ENCODE measurements around the gene DNAJC28. TPM values are rescaled to one million over a fixed set of nuclear protein-coding genes. Genes with fewer than 3 reads are reported as not detected.

DNAJC28 gene
- total and polyA plus RNA-seq, 9 of the 15 experiments (the other 6 are each of a cell fraction or from before 2014, with no cell fraction given), result 0.68 to 2.5 (median 1.1) TPM

DNA sequence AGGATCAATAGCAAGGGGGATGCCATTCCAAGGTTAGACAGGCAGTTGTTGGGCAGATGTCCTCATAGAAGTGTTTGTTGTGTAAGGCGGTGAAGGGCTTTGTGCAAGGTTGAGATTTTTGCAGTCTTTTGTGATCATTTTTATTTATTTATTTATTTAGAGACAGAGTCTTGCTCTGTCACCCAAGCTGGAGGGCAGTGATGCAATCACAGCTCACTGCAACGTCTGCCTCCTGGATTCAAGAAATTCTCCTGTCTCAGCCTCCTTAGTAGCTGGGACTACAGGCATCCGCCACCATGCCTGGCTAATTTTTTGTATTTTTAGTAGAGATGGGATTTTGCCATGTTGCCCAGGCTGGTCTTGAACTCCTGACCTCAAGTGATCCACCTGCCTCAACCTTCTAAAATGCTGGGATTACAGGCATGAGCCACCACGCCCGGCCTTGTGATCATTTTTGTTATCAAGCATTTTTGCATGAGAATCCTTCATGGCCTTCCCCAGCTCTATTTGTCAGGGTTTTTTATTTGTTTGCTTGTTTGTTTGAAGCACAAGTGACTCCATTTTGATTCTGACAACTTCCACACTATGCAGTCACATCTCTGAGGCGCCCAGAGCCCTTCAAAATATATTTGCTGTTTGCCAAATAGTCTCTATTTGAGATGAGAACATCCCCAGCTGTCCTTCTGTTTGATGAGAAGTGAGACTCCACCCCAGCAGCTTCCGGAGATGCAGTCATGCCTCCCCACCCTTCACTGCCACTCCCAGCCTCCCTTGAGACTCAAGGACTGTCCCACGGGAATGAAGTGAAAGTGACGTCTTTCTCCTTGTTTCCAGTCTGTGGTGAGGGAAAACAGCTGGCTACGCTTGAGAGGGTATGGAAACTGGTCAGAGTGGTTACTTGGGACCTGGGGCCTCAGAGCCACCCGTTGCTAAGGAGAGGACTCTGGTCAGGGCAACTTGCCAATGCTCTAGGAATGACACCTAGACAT, 49.7 kb downstream of the DNAJC28 start (continued):
- TF ChIP-seq TEAD1 (CRISPR knock-in tag; IDR thresholded peaks at IDR 0.05), result no peak
- TF ChIP-seq, protein P1, sequence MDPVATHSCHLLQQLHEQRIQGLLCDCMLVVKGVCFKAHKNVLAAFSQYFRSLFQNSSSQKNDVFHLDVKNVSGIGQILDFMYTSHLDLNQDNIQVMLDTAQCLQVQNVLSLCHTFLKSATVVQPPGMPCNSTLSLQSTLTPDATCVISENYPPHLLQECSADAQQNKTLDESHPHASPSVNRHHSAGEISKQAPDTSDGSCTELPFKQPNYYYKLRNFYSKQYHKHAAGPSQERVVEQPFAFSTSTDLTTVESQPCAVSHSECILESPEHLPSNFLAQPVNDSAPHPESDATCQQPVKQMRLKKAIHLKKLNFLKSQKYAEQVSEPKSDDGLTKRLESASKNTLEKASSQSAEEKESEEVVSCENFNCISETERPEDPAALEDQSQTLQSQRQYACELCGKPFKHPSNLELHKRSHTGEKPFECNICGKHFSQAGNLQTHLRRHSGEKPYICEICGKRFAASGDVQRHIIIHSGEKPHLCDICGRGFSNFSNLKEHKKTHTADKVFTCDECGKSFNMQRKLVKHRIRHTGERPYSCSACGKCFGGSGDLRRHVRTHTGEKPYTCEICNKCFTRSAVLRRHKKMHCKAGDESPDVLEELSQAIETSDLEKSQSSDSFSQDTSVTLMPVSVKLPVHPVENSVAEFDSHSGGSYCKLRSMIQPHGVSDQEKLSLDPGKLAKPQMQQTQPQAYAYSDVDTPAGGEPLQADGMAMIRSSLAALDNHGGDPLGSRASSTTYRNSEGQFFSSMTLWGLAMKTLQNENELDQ (CRISPR knock-in tag; IDR thresholded peaks at IDR 0.05; ENCODE audit: borderline replicate concordance), result no peak
- no peak for TF ChIP-seq TARDBP (IDR thresholded peaks at IDR 0.05)
- TF ChIP-seq OTX1 (CRISPR knock-in tag; IDR thresholded peaks at IDR 0.05), result no peak
- TF ChIP-seq HNRNPLL (IDR thresholded peaks at IDR 0.05; ENCODE audit: low read depth, low read length, poor library complexity, severe bottlenecking), result no peak
- TF ChIP-seq, protein P2, sequence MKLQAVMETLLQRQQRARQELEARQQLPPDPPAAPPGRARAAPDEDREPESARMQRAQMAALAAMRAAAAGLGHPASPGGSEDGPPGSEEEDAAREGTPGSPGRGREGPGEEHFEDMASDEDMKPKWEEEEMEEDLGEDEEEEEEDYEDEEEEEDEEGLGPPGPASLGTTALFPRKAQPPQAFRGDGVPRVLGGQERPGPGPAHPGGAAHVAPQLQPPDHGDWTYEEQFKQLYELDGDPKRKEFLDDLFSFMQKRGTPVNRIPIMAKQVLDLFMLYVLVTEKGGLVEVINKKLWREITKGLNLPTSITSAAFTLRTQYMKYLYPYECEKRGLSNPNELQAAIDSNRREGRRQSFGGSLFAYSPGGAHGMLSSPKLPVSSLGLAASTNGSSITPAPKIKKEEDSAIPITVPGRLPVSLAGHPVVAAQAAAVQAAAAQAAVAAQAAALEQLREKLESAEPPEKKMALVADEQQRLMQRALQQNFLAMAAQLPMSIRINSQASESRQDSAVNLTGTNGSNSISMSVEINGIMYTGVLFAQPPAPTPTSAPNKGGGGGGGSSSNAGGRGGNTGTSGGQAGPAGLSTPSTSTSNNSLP (IDR thresholded peaks at IDR 0.05; ENCODE audit: borderline replicate concordance, low read depth, low read length), result no peak
- TF ChIP-seq, protein P3, sequence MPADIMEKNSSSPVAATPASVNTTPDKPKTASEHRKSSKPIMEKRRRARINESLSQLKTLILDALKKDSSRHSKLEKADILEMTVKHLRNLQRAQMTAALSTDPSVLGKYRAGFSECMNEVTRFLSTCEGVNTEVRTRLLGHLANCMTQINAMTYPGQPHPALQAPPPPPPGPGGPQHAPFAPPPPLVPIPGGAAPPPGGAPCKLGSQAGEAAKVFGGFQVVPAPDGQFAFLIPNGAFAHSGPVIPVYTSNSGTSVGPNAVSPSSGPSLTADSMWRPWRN (IDR thresholded peaks at IDR 0.05; ENCODE audit: low read depth), result no peak
- no peak for TF ChIP-seq THRAP3 (IDR thresholded peaks at IDR 0.05; ENCODE audit: borderline replicate concordance)
- no peak for TF ChIP-seq BDP1 (IDR thresholded peaks at IDR 0.05; ENCODE audit: insufficient read depth, insufficient read length)
- no peak for TF ChIP-seq CBX1 (IDR thresholded peaks at IDR 0.05; ENCODE audit: low read depth)

Other genes starting within 250 kb of the DNAJC28 start
Only the 7 nearest of the 9 such genes appear.
- 19.4 and 24.2 TPM in 2 replicates for gene IFNGR2, start 88.3 kb downstream of the DNAJC28 start, total RNA-seq (2014; rRNA removed)
- 28.5 and 31.3 TPM in 2 replicates for gene IFNGR2, start 88.3 kb downstream of the DNAJC28 start, total RNA-seq (2014; rRNA removed; fragmentation: Illumina TruSeq; extraction: Trizol)
- gene IFNGR2, start 88.3 kb downstream of the DNAJC28 start, total RNA-seq (2015; rRNA removed; fragmentation: Illumina TruSeq; extraction: Trizol), result 31.3 and 36.8 TPM in 2 replicates
- 28.5 and 29.5 TPM in 2 replicates for gene IFNGR2, start 88.3 kb downstream of the DNAJC28 start, total RNA-seq (2021)
- gene IFNGR2, start 88.3 kb downstream of the DNAJC28 start, polyA plus RNA-seq (2011; rRNA removed), result 58.0 and 81.8 TPM in 2 replicates
- 35.4 and 44.8 TPM in 2 replicates for gene IFNGR2, start 88.3 kb downstream of the DNAJC28 start, polyA plus RNA-seq (2014; fragmentation: Illumina TruSeq; extraction: Trizol)
- 1 to 10 TPM; 6.7 to 8.4 TPM for gene IFNGR2, start 88.3 kb downstream of the DNAJC28 start, polyA plus RNA-seq (2014; fragmentation: Nextera tagmentation; extraction: Ambion mirVana)
- 27.8 and 32.9 TPM in 2 replicates for gene IFNGR2, start 88.3 kb downstream of the DNAJC28 start, polyA plus RNA-seq (2014; rRNA removed)
- 19.8 and 20.5 TPM in 2 replicates for gene TMEM50B, start 11.7 kb downstream of the DNAJC28 start, total RNA-seq (2014; rRNA removed)
- gene TMEM50B, start 11.7 kb downstream of the DNAJC28 start, total RNA-seq (2014; rRNA removed; fragmentation: Illumina TruSeq; extraction: Trizol), result 28.9 and 29.6 TPM in 2 replicates
- gene TMEM50B, start 11.7 kb downstream of the DNAJC28 start, total RNA-seq (2015; rRNA removed; fragmentation: Illumina TruSeq; extraction: Trizol), result 23.9 and 26.6 TPM in 2 replicates
- gene TMEM50B, start 11.7 kb downstream of the DNAJC28 start, total RNA-seq (2021), result 24.1 and 25.7 TPM in 2 replicates
- 64.6 and 80.1 TPM in 2 replicates for gene TMEM50B, start 11.7 kb downstream of the DNAJC28 start, polyA plus RNA-seq (2011; rRNA removed)
- gene TMEM50B, start 11.7 kb downstream of the DNAJC28 start, polyA plus RNA-seq (2014; fragmentation: Illumina TruSeq; extraction: Trizol), result 23.3 and 28.8 TPM in 2 replicates
- gene TMEM50B, start 11.7 kb downstream of the DNAJC28 start, polyA plus RNA-seq (2014; fragmentation: Nextera tagmentation; extraction: Ambion mirVana), result 10 to 100 TPM; 41.3 to 49.1 TPM
- gene TMEM50B, start 11.7 kb downstream of the DNAJC28 start, polyA plus RNA-seq (2014; rRNA removed), result 39.6 and 40.7 TPM in 2 replicates
- 260 and 356 TPM in 2 replicates for gene GART, start 50.4 kb upstream of the DNAJC28 start, total RNA-seq (2014; rRNA removed)
- gene GART, start 50.4 kb upstream of the DNAJC28 start, total RNA-seq (2014; rRNA removed; fragmentation: Illumina TruSeq; extraction: Trizol), result 349 and 398 TPM in 2 replicates
- gene GART, start 50.4 kb upstream of the DNAJC28 start, total RNA-seq (2015; rRNA removed; fragmentation: Illumina TruSeq; extraction: Trizol), result 258 and 267 TPM in 2 replicates
- 396 and 415 TPM in 2 replicates for gene GART, start 50.4 kb upstream of the DNAJC28 start, total RNA-seq (2021)
- 100 and 141 TPM in 2 replicates for gene GART, start 50.4 kb upstream of the DNAJC28 start, polyA plus RNA-seq (2011; rRNA removed)
- gene GART, start 50.4 kb upstream of the DNAJC28 start, polyA plus RNA-seq (2014; fragmentation: Illumina TruSeq; extraction: Trizol), result 409 and 429 TPM in 2 replicates
- gene GART, start 50.4 kb upstream of the DNAJC28 start, polyA plus RNA-seq (2014; fragmentation: Nextera tagmentation; extraction: Ambion mirVana), result 100 to 1,000 TPM; 276 to 387 TPM
- 230 and 236 TPM in 2 replicates for gene GART, start 50.4 kb upstream of the DNAJC28 start, polyA plus RNA-seq (2014; rRNA removed)
- gene SON, start 51.3 kb upstream of the DNAJC28 start, total RNA-seq (2014; rRNA removed), result 126 and 185 TPM in 2 replicates
- 142 and 149 TPM in 2 replicates for gene SON, start 51.3 kb upstream of the DNAJC28 start, total RNA-seq (2014; rRNA removed; fragmentation: Illumina TruSeq; extraction: Trizol)
- gene SON, start 51.3 kb upstream of the DNAJC28 start, total RNA-seq (2015; rRNA removed; fragmentation: Illumina TruSeq; extraction: Trizol), result 120 and 149 TPM in 2 replicates
- 242 and 259 TPM in 2 replicates for gene SON, start 51.3 kb upstream of the DNAJC28 start, total RNA-seq (2021)
- 99.1 and 105 TPM in 2 replicates for gene SON, start 51.3 kb upstream of the DNAJC28 start, polyA plus RNA-seq (2011; rRNA removed)
- 173 and 203 TPM in 2 replicates for gene SON, start 51.3 kb upstream of the DNAJC28 start, polyA plus RNA-seq (2014; fragmentation: Illumina TruSeq; extraction: Trizol)
- gene SON, start 51.3 kb upstream of the DNAJC28 start, polyA plus RNA-seq (2014; fragmentation: Nextera tagmentation; extraction: Ambion mirVana), result 100 to 1,000 TPM; 195 to 742 TPM
- gene SON, start 51.3 kb upstream of the DNAJC28 start, polyA plus RNA-seq (2014; rRNA removed), result 97.6 and 187 TPM in 2 replicates
- gene DONSON, start 97.0 kb upstream of the DNAJC28 start, total RNA-seq (2014; rRNA removed), result 56.5 and 62.6 TPM in 2 replicates
- 91.0 and 91.4 TPM in 2 replicates for gene DONSON, start 97.0 kb upstream of the DNAJC28 start, total RNA-seq (2014; rRNA removed; fragmentation: Illumina TruSeq; extraction: Trizol)
- gene DONSON, start 97.0 kb upstream of the DNAJC28 start, total RNA-seq (2015; rRNA removed; fragmentation: Illumina TruSeq; extraction: Trizol), result 72.4 and 72.6 TPM in 2 replicates
- gene DONSON, start 97.0 kb upstream of the DNAJC28 start, total RNA-seq (2021), result 53.0 and 54.1 TPM in 2 replicates
- gene DONSON, start 97.0 kb upstream of the DNAJC28 start, polyA plus RNA-seq (2011; rRNA removed), result 114 and 124 TPM in 2 replicates
- gene DONSON, start 97.0 kb upstream of the DNAJC28 start, polyA plus RNA-seq (2014; fragmentation: Illumina TruSeq; extraction: Trizol), result 75.8 and 80.1 TPM in 2 replicates
- gene DONSON, start 97.0 kb upstream of the DNAJC28 start, polyA plus RNA-seq (2014; fragmentation: Nextera tagmentation; extraction: Ambion mirVana), result 10 to 100 TPM; 26.7 to 30.6 TPM
- gene DONSON, start 97.0 kb upstream of the DNAJC28 start, polyA plus RNA-seq (2014; rRNA removed), result 61.4 and 68.9 TPM in 2 replicates
- gene CRYZL1, start 150.0 kb upstream of the DNAJC28 start, total RNA-seq (2014; rRNA removed), result 16.5 and 25.2 TPM in 2 replicates
- gene CRYZL1, start 150.0 kb upstream of the DNAJC28 start, total RNA-seq (2014; rRNA removed; fragmentation: Illumina TruSeq; extraction: Trizol), result 19.9 and 24.0 TPM in 2 replicates
- 20.8 and 22.4 TPM in 2 replicates for gene CRYZL1, start 150.0 kb upstream of the DNAJC28 start, total RNA-seq (2015; rRNA removed; fragmentation: Illumina TruSeq; extraction: Trizol)
- gene CRYZL1, start 150.0 kb upstream of the DNAJC28 start, total RNA-seq (2021), result 25.6 and 31.9 TPM in 2 replicates
- gene CRYZL1, start 150.0 kb upstream of the DNAJC28 start, polyA plus RNA-seq (2011; rRNA removed), result 97.9 and 98.2 TPM in 2 replicates
- 32.5 and 39.2 TPM in 2 replicates for gene CRYZL1, start 150.0 kb upstream of the DNAJC28 start, polyA plus RNA-seq (2014; fragmentation: Illumina TruSeq; extraction: Trizol)
- 10 to 100 TPM; 79.5 to 80.8 TPM for gene CRYZL1, start 150.0 kb upstream of the DNAJC28 start, polyA plus RNA-seq (2014; fragmentation: Nextera tagmentation; extraction: Ambion mirVana)
- 47.9 and 52.3 TPM in 2 replicates for gene CRYZL1, start 150.0 kb upstream of the DNAJC28 start, polyA plus RNA-seq (2014; rRNA removed)
- 3.9 and 7.5 TPM in 2 replicates for gene ITSN1, start 150.8 kb upstream of the DNAJC28 start, total RNA-seq (2014; rRNA removed)
- 4.3 and 6.3 TPM in 2 replicates for gene ITSN1, start 150.8 kb upstream of the DNAJC28 start, total RNA-seq (2014; rRNA removed; fragmentation: Illumina TruSeq; extraction: Trizol)
- gene ITSN1, start 150.8 kb upstream of the DNAJC28 start, total RNA-seq (2015; rRNA removed; fragmentation: Illumina TruSeq; extraction: Trizol), result 8.0 and 9.8 TPM in 2 replicates
- gene ITSN1, start 150.8 kb upstream of the DNAJC28 start, total RNA-seq (2021), result 7.0 and 8.7 TPM in 2 replicates
- 12.6 TPM in 2 replicates for gene ITSN1, start 150.8 kb upstream of the DNAJC28 start, polyA plus RNA-seq (2011; rRNA removed)
- gene ITSN1, start 150.8 kb upstream of the DNAJC28 start, polyA plus RNA-seq (2014; fragmentation: Illumina TruSeq; extraction: Trizol), result 9.4 and 10.7 TPM in 2 replicates
- 1 to 10 TPM; 1.1 to 2.1 TPM for gene ITSN1, start 150.8 kb upstream of the DNAJC28 start, polyA plus RNA-seq (2014; fragmentation: Nextera tagmentation; extraction: Ambion mirVana)
- gene ITSN1, start 150.8 kb upstream of the DNAJC28 start, polyA plus RNA-seq (2014; rRNA removed), result 4.8 and 9.5 TPM in 2 replicates

Measured in K562 (cell line).